Endothelial cell of umbilical vein (primary cell): ENCODE results near the gene KCNE1. TPM values are rescaled to one million over a fixed set of nuclear protein-coding genes. Genes with fewer than 3 reads are reported as not detected.

Experiments
- BruUV-seq: library from RNA; stranded (reverse); fragments of 400-500 nt; replicated peaks from 2 replicates; lab custom pipeline; 2021; lab: Mats Ljungman, UMichigan
- CTCF ChIA-PET: fragments of 300-600, 350-600 bp; sonication (Branson Sonifier 250); formaldehyde crosslinking; loops from one replicate; lab custom pipeline; 2021; ENCODE audit warnings: antibody characterized with exemption, inconsistent platforms; lab: Charles Lee
- POLR2A ChIA-PET: fragments of 300-600, 350-600 bp; sonication (Branson Sonifier 250); formaldehyde crosslinking; loops from one replicate; lab custom pipeline; 2021; ENCODE audit warnings: antibody characterized with exemption, inconsistent platforms; lab: Charles Lee
- DNase-seq: peaks from one replicate; pipeline ENCODE4 v3.0.0-alpha.2; 2011; ENCODE audit warnings: low read depth, low spot score
- FAIRE-seq: peaks from 2 replicates; lab custom pipeline; 2011; peaks lifted over from hg19 to GRCh38; lab: Jason Lieb, UNC
- H2AFZ ChIP-seq: 2 replicates; pipeline ENCODE4 v1.6.0; 2012; ENCODE audit warnings: low read depth, low read length, control low read depth, inconsistent platforms
- H3K27ac ChIP-seq: 2 replicates; pipeline ENCODE4 v1.5.1; 2011; ENCODE audit warnings: low read depth, mild to moderate bottlenecking, control low read depth, low read length, moderate library complexity; ENCODE audit not compliant: insufficient read depth
- H3K27me3 ChIP-seq, 2 experiments: 2 replicates each; pipeline versions ENCODE4 v1.6.0 to v1.6.1; 2011; ENCODE audit warnings: low read length in 2 of 2, mixed read lengths in 1 of 2; ENCODE audit not compliant: control insufficient read depth in 2 of 2, insufficient read depth in 2 of 2
- H3K36me3 ChIP-seq, 2 experiments: 2 replicates in 1 of 2; 3 replicates in 1 of 2; pipeline ENCODE4 v1.5.1; 2011; ENCODE audit warnings: low read length in 2 of 2, mild to moderate bottlenecking in 1 of 2, moderate library complexity in 1 of 2; ENCODE audit not compliant: control insufficient read depth in 2 of 2, insufficient read depth in 2 of 2; ENCODE audit errors: extremely low read depth in 1 of 2
- H3K4me1 ChIP-seq: 3 replicates; pipeline ENCODE4 v1.5.1; 2011; ENCODE audit warnings: mild to moderate bottlenecking, low read length; ENCODE audit not compliant: control insufficient read depth, insufficient read depth; ENCODE audit errors: extremely low read depth
- H3K4me2 ChIP-seq: 2 replicates; pipeline ENCODE4 v1.6.1; 2011; ENCODE audit warnings: low read length, control low read depth, mixed read lengths; ENCODE audit not compliant: insufficient read depth
- H3K4me3 ChIP-seq, 3 experiments: fragments of 200-600 bp in 1 of 3; sonication (generic), shearing (Covaris generic) in 1 of 3; replicated peaks in 1 of 3; 2 replicates each; pipeline ENCODE4 v1.5.1; 2011 to 2016; ENCODE audit warnings: control low read depth in 3 of 3, low read length in 3 of 3, mild to moderate bottlenecking in 2 of 3, inconsistent platforms in 1 of 3, low read depth in 1 of 3, moderate library complexity in 1 of 3; ENCODE audit not compliant: insufficient read depth in 1 of 3
- H3K79me2 ChIP-seq: 2 replicates; pipeline ENCODE4 v1.6.0; 2012; ENCODE audit warnings: low read length, inconsistent platforms; ENCODE audit not compliant: control insufficient read depth, insufficient read depth
- H3K9ac ChIP-seq: replicated peaks from 2 replicates; pipeline ENCODE3; 2011; ENCODE audit warnings: low read length, control low read depth; ENCODE audit not compliant: insufficient read depth; ENCODE audit errors: extremely low read depth
- H3K9me1 ChIP-seq: replicated peaks from 3 replicates; pipeline ENCODE4 v1.6.0; 2011; ENCODE audit warnings: mild to moderate bottlenecking, low read length; ENCODE audit not compliant: control insufficient read depth, insufficient read depth; ENCODE audit errors: extremely low read depth
- H3K9me3 ChIP-seq: replicated peaks from 2 replicates; pipeline ENCODE4 v1.5.1; 2012; ENCODE audit warnings: low read length, inconsistent platforms; ENCODE audit not compliant: control insufficient read depth, insufficient read depth
- H4K20me1 ChIP-seq: replicated peaks from 2 replicates; pipeline ENCODE3; 2011; ENCODE audit warnings: mild to moderate bottlenecking, low read length; ENCODE audit not compliant: control insufficient read depth, insufficient read depth; ENCODE audit errors: extremely low read depth
- EZH2 ChIP-seq: IDR thresholded peaks from 2 replicates; pipeline ENCODE4 v1.6.1; 2012; ENCODE audit warnings: borderline replicate concordance, low read depth, mild to moderate bottlenecking, moderate library complexity, low read length, inconsistent platforms; ENCODE audit not compliant: severe bottlenecking
- FOS ChIP-seq: IDR thresholded peaks from 2 replicates; pipeline ENCODE4 v1.6.1; 2011; ENCODE audit warnings: mild to moderate bottlenecking, low read length, moderate library complexity, borderline replicate concordance; ENCODE audit not compliant: insufficient read depth
- GATA2 ChIP-seq: IDR thresholded peaks from 2 replicates; pipeline ENCODE4 v1.7.0; 2011; ENCODE audit warnings: low read depth, mild to moderate bottlenecking, moderate library complexity, mixed read lengths, low read length; ENCODE audit not compliant: insufficient read length, insufficient read depth
- JUN ChIP-seq: IDR thresholded peaks from 2 replicates; pipeline ENCODE4 v1.6.1; 2011; ENCODE audit warnings: borderline replicate concordance, low read depth; ENCODE audit not compliant: insufficient read length, insufficient read depth
- MYC ChIP-seq: IDR thresholded peaks from one replicate; pipeline ENCODE4 v1.6.1; 2011; ENCODE audit warnings: mild to moderate bottlenecking, low read depth, low read length
- POLR2A ChIP-seq: IDR thresholded peaks from 2 replicates; pipeline ENCODE4 v1.6.1; 2012; ENCODE audit warnings: low read depth, mild to moderate bottlenecking, control low read depth, low read length
- POLR2AphosphoS5 ChIP-seq: IDR thresholded peaks from 2 replicates; pipeline ENCODE4 v1.6.1; 2012; ENCODE audit warnings: low read depth, mild to moderate bottlenecking, control low read depth, low read length, moderate library complexity; ENCODE audit not compliant: insufficient read depth
- dilution Hi-C: fragments of 300-500 bp; cut with MboI; formaldehyde crosslinking; loops from one replicate; pipeline ENCODE4 v1.15.0; 2019; ENCODE audit warnings: low sequenced_read_pairs; ENCODE audit not compliant: extremely low pct_ligation_motif_present
- intact Hi-C: fragments of 100-400 bp; cut with micrococcal nuclease; formaldehyde crosslinking; loops from one replicate; pipeline ENCODE4 v1.10.0; 2022
- polyA plus RNA-seq, 4 experiments: library from polyadenylated mRNA; depleted of rRNA in 3 of 4; stranded (reverse) in 3 of 4; unstranded in 1 of 4; fragments of >200 nt; gene quantifications; 2 replicates each; pipeline versions ENCODE4 v1.2.1 to v1.2.3, GENCODE V29; 2011 to 2012; ENCODE audit warnings: missing spikeins in 1 of 4
- total RNA-seq: library from RNA; stranded (reverse); gene quantifications from 2 replicates; pipeline ENCODE4 v1.2.3, GENCODE V29; 2021
- TF ChIP-seq, protein P1 (sequence below): IDR thresholded peaks from 2 replicates; pipeline ENCODE4 v1.6.1; 2011; ENCODE audit not compliant: insufficient read depth, insufficient read length
- TF ChIP-seq, protein P2 (sequence below), 2 donors: IDR thresholded peaks; 1 replicate in 1 of 2; 2 replicates in 1 of 2; pipeline ENCODE4 v1.5.1; 2011; ENCODE audit warnings: low read length in 2 of 2, mild to moderate bottlenecking in 2 of 2, moderate library complexity in 2 of 2, control low read depth in 1 of 2, inconsistent platforms in 1 of 2, low read depth in 1 of 2; ENCODE audit not compliant: insufficient read depth in 1 of 2; ENCODE audit errors: extremely low read depth in 1 of 2

Gene KCNE1
- total and polyA plus RNA-seq, 2 donors (not counting 3 experiments of a cell fraction or from before 2014, with no cell fraction given), result 0.10 to 0.38 TPM

DNA sequence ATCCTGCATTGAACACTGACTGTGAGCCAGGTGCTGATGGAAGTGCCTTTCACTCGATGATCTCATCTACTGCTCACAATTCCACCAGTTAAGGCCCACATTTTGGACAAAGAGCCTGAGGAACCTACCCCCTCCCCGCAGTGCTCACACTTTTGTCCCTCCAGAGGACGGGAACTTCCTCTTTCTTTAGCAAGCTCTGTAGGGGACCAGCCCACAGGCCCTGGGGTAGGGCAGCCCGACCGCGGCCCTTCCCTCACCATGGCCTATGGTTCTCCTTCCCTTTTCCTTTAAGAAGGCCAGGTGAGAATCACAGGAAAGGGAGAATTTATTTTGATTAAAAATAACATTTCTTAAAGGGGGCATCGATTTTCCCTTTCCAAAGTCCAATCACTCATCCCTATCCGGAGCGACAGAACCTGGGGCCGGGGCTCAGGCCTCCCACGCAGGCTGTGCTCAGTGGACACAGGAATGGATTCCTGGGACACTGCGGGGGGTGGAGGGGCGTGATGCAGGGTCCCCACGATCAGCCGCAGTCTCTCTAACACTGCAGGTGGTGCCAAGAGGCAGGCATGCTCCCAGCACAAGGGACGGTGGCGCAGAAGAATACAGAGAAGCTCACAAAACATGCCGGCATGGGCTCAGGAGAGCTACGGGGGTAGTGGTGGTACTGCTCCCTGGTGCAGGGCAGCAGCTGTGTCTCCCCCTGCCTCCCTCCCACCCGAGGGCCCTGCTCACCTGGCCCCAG lies 8.9 kb upstream of the KCNE1 start:
- Histone ChIP-seq H4K20me1 (no peaks in the 10 kb centered on the region), H2AFZ (no peak overlapping the region)

More for the DNA sequence above, 8.9 kb upstream of the KCNE1 start:
- CTCF ChIA-PET, result interaction anchor here (1.5 to 5.0 kb wide), 4 partner anchors 10 to 82 kb away, joined by 3 to 31 read pairs (median 8); no protein-coding TSS in a partner anchor
- H3K4me2 ChIP-seq, result no peak overlapping the region
- H3K27me3 ChIP-seq, result no peaks in the 10 kb centered on the region
- FAIRE-seq (no peak), DNase-seq (no peak)
- no peak overlapping the region for H3K9ac ChIP-seq
- H3K4me1 ChIP-seq, result peaks cover 15% of the 10 kb centered on the region
- peaks cover 12% of the 10 kb centered on the region for H3K79me2 ChIP-seq
- no peak for TF ChIP-seq POLR2AphosphoS5
- TF ChIP-seq JUN, result no peak
- no peak for TF ChIP-seq POLR2A
- TF ChIP-seq, protein P1, sequence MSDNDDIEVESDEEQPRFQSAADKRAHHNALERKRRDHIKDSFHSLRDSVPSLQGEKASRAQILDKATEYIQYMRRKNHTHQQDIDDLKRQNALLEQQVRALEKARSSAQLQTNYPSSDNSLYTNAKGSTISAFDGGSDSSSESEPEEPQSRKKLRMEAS, result no peak
- TF ChIP-seq MYC, result no peak
- TF ChIP-seq, protein P2, sequence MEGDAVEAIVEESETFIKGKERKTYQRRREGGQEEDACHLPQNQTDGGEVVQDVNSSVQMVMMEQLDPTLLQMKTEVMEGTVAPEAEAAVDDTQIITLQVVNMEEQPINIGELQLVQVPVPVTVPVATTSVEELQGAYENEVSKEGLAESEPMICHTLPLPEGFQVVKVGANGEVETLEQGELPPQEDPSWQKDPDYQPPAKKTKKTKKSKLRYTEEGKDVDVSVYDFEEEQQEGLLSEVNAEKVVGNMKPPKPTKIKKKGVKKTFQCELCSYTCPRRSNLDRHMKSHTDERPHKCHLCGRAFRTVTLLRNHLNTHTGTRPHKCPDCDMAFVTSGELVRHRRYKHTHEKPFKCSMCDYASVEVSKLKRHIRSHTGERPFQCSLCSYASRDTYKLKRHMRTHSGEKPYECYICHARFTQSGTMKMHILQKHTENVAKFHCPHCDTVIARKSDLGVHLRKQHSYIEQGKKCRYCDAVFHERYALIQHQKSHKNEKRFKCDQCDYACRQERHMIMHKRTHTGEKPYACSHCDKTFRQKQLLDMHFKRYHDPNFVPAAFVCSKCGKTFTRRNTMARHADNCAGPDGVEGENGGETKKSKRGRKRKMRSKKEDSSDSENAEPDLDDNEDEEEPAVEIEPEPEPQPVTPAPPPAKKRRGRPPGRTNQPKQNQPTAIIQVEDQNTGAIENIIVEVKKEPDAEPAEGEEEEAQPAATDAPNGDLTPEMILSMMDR (IDR thresholded peaks at IDR 0.05; ENCODE audit: extremely low read depth in 1 of 2, insufficient read depth in 1 of 2, low read depth in 1 of 2, low read length in 2 of 2), result no peak
- TF ChIP-seq FOS, result no peak
- TF ChIP-seq EZH2, result no peak
- TF ChIP-seq GATA2, result no peak
- POLR2A ChIA-PET, result no interaction called here
- H3K27ac ChIP-seq, result no peak overlapping the region
- intact Hi-C loops, result no loop called here
- no peak overlapping the region for H3K4me3 ChIP-seq
- BruUV-seq, result no TSS peak
- H3K9me3 ChIP-seq, result no peaks in the 10 kb centered on the region
- no peaks in the 10 kb centered on the region for H3K9me1 ChIP-seq
- H3K36me3 ChIP-seq, result peaks cover 5 to 22% of the 10 kb centered on the region in 2 experiments
- dilution Hi-C loops, result no loop called here
